Osteoblast (primary cell): Measurements from ENCODE around the gene GTF3C5. TPM values are rescaled to one million over a fixed set of nuclear protein-coding genes. Genes with fewer than 3 reads are reported as not detected.

ENCODE experiments used
- DNase-seq: peaks from one replicate; pipeline ENCODE4 v3.0.0; 2011; ENCODE audit warnings: low spot score, mixed read lengths; ENCODE audit not compliant: insufficient read length; ENCODE audit errors: missing footprints
- H2AFZ ChIP-seq: 2 replicates; pipeline ENCODE4 v1.6.0; 2011; ENCODE audit warnings: mild to moderate bottlenecking, low read length
- H3K27ac ChIP-seq: 2 replicates; pipeline ENCODE4 v1.5.1; 2011; ENCODE audit warnings: mild to moderate bottlenecking, low read depth, low read length, moderate library complexity
- H3K27me3 ChIP-seq: 2 replicates; pipeline ENCODE4 v1.6.0; 2012; ENCODE audit warnings: mild to moderate bottlenecking, control low read depth, inconsistent platforms, low read length, moderate library complexity; ENCODE audit not compliant: insufficient read depth
- H3K36me3 ChIP-seq: 2 replicates; pipeline ENCODE4 v1.5.1; 2011; ENCODE audit warnings: mild to moderate bottlenecking, low read length, control low read depth, moderate library complexity; ENCODE audit not compliant: insufficient read depth
- H3K4me1 ChIP-seq: 2 replicates; pipeline ENCODE4 v1.5.1; 2011; ENCODE audit warnings: mild to moderate bottlenecking, low read length, control low read depth, moderate library complexity; ENCODE audit not compliant: insufficient read depth
- H3K4me2 ChIP-seq: 2 replicates; pipeline ENCODE4 v1.6.0; 2011; ENCODE audit warnings: mild to moderate bottlenecking, low read length; ENCODE audit not compliant: insufficient read depth
- H3K4me3 ChIP-seq: fragments of 200-600 bp; sonication (generic); 3 replicates; pipeline ENCODE4 v1.5.1; 2012; ENCODE audit warnings: mild to moderate bottlenecking, low read length, inconsistent platforms; ENCODE audit not compliant: insufficient read depth
- H3K79me2 ChIP-seq: 2 replicates; pipeline ENCODE4 v1.6.0; 2012; ENCODE audit warnings: mild to moderate bottlenecking, low read length, control low read depth, inconsistent platforms; ENCODE audit not compliant: insufficient read depth
- H3K9me3 ChIP-seq: 2 replicates; pipeline ENCODE4 v1.5.1; 2011; ENCODE audit warnings: low read depth, low read length, control low read depth
- H4K20me1 ChIP-seq: 2 replicates; pipeline ENCODE4 v1.6.0; 2012; ENCODE audit warnings: mild to moderate bottlenecking, low read length, control low read depth; ENCODE audit not compliant: insufficient read depth
- total RNA-seq: library from RNA; depleted of rRNA; stranded (reverse); fragments of >200 nt; gene quantifications from 2 replicates; pipeline ENCODE4 v1.2.3, GENCODE V29; 2012
- TF ChIP-seq, protein P1 (sequence below): IDR thresholded peaks from 2 replicates; pipeline ENCODE4 v1.5.1; 2011; ENCODE audit warnings: mild to moderate bottlenecking, low read depth, low read length, moderate library complexity; ENCODE audit errors: extremely low read depth

GTF3C5 gene
- total RNA-seq, 1 donor: 31.8 TPM

DNA sequence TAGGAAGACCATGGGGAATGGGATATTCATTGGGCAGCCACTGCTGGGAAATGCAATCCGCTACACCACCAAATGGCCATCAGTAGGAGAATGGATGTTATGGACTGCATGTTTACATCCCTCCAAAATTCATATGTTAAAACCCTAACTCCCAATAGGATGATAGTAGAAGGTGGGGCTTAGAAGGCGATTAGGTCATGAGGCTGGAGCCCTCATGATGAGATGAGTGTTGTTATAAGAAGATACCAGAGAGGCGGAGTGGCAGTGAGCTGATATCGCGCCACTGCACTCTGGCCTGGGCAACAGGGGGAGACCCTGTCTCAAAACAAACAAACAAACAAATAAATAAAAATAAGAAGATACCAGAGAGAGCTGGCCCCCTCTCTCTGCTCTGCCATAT, 16.1 kb upstream of the GTF3C5 start:
- no peaks in the 10 kb centered on the region for H4K20me1 ChIP-seq
- no peaks in the 10 kb centered on the region for H3K79me2 ChIP-seq
- H2AFZ ChIP-seq: no peak overlapping the region
- H3K9me3 ChIP-seq: no peaks in the 10 kb centered on the region
- TF ChIP-seq, protein P1, sequence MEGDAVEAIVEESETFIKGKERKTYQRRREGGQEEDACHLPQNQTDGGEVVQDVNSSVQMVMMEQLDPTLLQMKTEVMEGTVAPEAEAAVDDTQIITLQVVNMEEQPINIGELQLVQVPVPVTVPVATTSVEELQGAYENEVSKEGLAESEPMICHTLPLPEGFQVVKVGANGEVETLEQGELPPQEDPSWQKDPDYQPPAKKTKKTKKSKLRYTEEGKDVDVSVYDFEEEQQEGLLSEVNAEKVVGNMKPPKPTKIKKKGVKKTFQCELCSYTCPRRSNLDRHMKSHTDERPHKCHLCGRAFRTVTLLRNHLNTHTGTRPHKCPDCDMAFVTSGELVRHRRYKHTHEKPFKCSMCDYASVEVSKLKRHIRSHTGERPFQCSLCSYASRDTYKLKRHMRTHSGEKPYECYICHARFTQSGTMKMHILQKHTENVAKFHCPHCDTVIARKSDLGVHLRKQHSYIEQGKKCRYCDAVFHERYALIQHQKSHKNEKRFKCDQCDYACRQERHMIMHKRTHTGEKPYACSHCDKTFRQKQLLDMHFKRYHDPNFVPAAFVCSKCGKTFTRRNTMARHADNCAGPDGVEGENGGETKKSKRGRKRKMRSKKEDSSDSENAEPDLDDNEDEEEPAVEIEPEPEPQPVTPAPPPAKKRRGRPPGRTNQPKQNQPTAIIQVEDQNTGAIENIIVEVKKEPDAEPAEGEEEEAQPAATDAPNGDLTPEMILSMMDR: no peak
- no peak overlapping the region for H3K4me2 ChIP-seq
- H3K4me1 ChIP-seq: no peaks in the 10 kb centered on the region
- H3K27ac ChIP-seq: no peak overlapping the region
- H3K4me3 ChIP-seq: no peak overlapping the region
- DNase-seq: no peak
- no peaks in the 10 kb centered on the region for H3K36me3 ChIP-seq
- H3K27me3 ChIP-seq: peaks cover 10% of the 10 kb centered on the region

DNA sequence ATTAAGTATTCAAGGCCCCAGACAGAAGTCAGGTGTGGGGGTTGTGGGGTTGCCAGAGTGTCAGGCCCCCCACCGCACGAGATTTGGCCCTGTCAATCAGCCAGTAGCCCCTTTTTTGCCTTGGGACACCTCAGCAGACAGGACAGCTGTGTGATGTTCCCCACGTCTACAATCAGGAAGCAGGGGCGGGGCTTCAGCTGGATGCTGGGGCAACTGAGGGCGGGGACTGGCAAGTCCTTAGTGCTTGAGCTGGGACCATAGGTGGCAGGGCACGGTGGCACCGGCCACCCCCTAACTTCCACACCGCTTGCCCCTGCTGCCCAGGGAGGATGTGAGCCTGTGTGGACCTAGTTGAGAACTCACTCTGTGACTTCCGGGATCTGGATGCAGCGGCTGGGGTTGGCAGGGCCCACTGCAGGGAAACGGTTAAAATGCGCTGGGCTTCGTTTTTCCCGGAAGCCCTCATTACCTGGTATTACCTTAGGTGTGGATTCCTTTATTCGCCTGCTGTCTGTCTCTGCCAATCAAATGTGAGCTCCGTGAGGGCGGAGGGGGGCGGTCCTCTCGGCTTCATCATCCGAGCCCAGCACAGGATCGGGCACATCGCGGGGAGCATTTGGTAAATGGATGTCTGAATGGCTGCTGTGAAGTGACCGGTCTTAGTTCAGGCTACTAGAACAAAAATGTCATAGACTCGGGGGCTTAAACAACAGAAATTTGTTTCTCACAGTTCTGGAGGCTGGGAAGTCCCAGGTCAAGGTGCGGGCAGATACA, 7.5 kb upstream of the GTF3C5 start:
- peak; percentile 11 for DNase-seq
- no peaks in the 10 kb centered on the region for H3K4me1 ChIP-seq
- no peaks in the 10 kb centered on the region for H3K9me3 ChIP-seq
- H3K79me2 ChIP-seq: no peaks in the 10 kb centered on the region
- H3K4me2 ChIP-seq: no peak overlapping the region
- no peak overlapping the region for H3K27ac ChIP-seq
- no peaks in the 10 kb centered on the region for H3K36me3 ChIP-seq
- no peak overlapping the region for H2AFZ ChIP-seq
- H4K20me1 ChIP-seq: no peaks in the 10 kb centered on the region
- TF ChIP-seq, protein P1: no peak
- H3K27me3 ChIP-seq: peaks cover 5% of the 10 kb centered on the region
- H3K4me3 ChIP-seq: no peak overlapping the region

DNA sequence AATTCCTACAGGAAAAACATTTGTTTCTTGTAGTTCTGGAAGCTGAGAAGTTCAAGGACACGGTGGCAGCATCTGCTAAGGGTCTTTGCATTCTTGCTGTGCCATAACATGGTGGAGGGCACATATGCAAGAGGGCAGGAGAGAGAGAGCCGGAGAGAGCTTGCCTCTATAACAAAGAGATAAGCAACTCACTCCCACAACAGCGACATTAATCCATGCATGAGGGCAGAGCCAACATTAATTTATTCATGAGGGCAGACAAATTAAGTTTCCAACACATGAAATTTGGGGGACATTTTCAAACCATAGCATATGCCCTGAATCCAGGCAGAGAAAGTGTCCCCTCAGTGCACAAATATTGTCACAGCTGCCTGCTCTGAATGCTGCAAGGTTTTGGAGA, 4.4 kb upstream of the GTF3C5 start:
- Histone ChIP-seq H3K4me1 (peaks cover 9% of the 10 kb centered on the region), H2AFZ (no peak overlapping the region), H3K4me3 (no peak overlapping the region), H3K79me2 (peaks cover 15% of the 10 kb centered on the region), H3K36me3 (no peaks in the 10 kb centered on the region), H4K20me1 (no peaks in the 10 kb centered on the region), H3K9me3 (no peaks in the 10 kb centered on the region), H3K27me3 (peaks cover under 1% of the 10 kb centered on the region), H3K4me2 (no peak overlapping the region), H3K27ac (no peak overlapping the region)
- TF ChIP-seq, protein P1: no peak
- DNase-seq: peak; percentile 22

DNA sequence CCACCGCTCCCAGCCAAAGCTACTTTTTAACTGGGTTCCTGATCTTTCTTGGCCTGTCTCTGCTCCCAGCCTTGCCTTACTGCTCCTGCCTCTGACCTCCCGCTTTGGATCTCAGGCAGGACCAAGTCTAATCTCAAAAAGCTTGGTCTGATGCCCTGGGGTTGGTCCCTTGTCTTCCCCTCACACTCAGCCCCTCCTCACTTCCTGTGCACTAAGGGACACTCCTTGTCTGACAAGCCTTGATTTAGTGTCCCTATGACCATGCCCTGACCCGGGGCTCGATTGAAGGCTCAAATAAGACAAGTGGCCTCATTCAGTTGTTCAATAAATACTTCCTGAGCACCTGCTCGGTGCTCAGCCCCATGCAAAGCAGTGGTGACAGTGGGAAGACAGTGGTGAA, 3.7 kb upstream of the GTF3C5 start:
- H3K27ac ChIP-seq: no peak overlapping the region
- TF ChIP-seq, protein P1: no peak
- no peak overlapping the region for H2AFZ ChIP-seq
- H3K4me3 ChIP-seq: no peak overlapping the region
- H3K36me3 ChIP-seq: no peaks in the 10 kb centered on the region
- no peaks in the 10 kb centered on the region for H3K9me3 ChIP-seq
- H4K20me1 ChIP-seq: no peaks in the 10 kb centered on the region
- no peaks in the 10 kb centered on the region for H3K27me3 ChIP-seq
- no peak for DNase-seq
- no peak overlapping the region for H3K4me2 ChIP-seq
- peaks cover 22% of the 10 kb centered on the region for H3K79me2 ChIP-seq
- peaks cover 16% of the 10 kb centered on the region for H3K4me1 ChIP-seq
